C4-2B (cell line): ENCODE results near the gene PRPF40A.

Source experiments
- ZFX ChIP-seq: fragments of 450-650 bp; IDR thresholded peaks from 2 replicates; pipeline ENCODE4 v1.6.1; 2017
- TF ChIP-seq, protein P1 (sequence below): fragments of 450-650 bp; conservative IDR thresholded peaks from 2 replicates; pipeline ENCODE4 v1.5.1; 2017; ENCODE audit warnings: mild to moderate bottlenecking

GRCh38 chr2:152661076-152661475 lies 56.2 kb downstream of the PRPF40A start:
- TF ChIP-seq, protein P1, sequence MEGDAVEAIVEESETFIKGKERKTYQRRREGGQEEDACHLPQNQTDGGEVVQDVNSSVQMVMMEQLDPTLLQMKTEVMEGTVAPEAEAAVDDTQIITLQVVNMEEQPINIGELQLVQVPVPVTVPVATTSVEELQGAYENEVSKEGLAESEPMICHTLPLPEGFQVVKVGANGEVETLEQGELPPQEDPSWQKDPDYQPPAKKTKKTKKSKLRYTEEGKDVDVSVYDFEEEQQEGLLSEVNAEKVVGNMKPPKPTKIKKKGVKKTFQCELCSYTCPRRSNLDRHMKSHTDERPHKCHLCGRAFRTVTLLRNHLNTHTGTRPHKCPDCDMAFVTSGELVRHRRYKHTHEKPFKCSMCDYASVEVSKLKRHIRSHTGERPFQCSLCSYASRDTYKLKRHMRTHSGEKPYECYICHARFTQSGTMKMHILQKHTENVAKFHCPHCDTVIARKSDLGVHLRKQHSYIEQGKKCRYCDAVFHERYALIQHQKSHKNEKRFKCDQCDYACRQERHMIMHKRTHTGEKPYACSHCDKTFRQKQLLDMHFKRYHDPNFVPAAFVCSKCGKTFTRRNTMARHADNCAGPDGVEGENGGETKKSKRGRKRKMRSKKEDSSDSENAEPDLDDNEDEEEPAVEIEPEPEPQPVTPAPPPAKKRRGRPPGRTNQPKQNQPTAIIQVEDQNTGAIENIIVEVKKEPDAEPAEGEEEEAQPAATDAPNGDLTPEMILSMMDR, result no peak
- no peak for TF ChIP-seq ZFX
